SIG-M5 treated with dmso at 0.1 percent for 504 hours (cell line): ENCODE measurements around the gene C1orf167.

Experiments used
- DNase-seq: peaks from one replicate; lab custom pipeline; 2025; ENCODE audit not compliant: unreplicated experiment; lab: John Stamatoyannopoulos, UW

The C1orf167 gene

DNA sequence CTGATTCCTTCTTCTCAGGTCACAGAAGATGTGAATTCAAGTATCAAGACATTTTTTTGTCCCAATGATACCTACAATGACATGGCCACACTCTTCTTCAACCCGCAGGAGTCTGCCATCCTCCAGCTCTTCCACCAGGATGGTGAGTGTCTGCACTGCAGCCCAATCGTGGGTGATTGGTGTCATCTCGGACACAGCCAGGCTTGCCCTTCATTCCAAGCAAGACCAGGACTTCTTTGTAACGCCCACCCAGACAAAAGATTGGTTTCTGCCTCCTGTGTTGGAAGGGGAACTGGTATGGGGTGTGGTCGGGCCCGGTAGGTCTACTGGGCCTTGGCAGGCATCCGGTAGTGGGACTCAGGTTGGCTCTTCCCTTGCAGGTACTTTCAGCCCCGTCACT is 71.5 kb downstream of the C1orf167 start:
- no peak for DNase-seq

DNA sequence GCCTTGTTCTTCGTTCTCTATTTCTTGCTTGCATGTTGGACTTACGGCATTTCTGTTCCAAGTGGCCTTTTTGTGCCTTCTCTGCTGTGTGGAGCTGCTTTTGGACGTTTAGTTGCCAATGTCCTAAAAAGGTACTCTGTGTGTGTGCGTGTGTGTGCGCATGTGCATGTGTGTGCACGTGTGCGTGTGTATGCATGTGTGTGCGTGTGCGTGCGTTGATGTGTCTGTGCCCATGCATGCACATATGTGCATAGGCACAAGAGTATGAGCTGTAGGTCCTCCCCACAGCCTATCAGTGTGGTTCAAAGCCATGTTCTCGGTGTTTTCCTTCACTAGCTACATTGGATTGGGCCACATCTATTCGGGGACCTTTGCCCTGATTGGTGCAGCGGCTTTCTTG is 71.9 kb downstream of the C1orf167 start:
- DNase-seq = no peak

DNA sequence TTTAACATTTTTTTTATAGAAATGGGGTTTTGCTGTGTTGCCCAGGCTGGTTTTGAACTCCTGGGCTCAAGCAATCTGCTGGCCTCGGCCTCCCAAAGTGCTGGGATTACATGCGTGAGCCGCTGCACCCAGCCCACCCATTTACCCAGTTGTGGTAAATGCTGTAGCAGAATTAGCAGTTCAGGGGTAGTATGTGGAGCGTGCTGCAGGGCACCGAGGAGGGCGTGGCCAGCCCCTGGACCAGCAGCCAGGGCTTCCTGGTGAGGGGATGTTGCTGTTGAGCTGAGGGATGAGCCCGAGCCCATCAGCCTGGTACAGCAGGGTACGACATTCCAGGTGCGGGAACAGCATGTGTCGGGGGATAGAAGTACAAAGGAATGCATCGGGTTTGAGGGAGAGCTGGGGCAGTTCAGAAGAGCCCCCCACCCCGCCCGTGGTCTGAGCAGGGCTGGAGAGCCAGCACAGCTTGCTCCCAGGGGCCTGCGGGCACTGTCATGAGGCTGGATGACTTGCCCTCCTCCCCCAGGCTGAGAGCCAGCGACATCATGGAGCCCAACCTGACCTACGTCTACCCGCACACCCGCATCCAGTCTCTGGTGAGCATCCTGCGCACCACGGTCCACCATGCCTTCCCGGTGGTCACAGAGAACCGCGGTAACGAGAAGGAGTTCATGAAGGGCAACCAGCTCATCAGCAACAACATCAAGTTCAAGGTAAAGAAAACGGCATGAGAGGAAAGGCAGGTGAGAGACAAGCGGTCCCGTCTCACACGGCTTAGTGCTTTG is 73.6 kb downstream of the C1orf167 start:
- DNase-seq = no peak

DNA sequence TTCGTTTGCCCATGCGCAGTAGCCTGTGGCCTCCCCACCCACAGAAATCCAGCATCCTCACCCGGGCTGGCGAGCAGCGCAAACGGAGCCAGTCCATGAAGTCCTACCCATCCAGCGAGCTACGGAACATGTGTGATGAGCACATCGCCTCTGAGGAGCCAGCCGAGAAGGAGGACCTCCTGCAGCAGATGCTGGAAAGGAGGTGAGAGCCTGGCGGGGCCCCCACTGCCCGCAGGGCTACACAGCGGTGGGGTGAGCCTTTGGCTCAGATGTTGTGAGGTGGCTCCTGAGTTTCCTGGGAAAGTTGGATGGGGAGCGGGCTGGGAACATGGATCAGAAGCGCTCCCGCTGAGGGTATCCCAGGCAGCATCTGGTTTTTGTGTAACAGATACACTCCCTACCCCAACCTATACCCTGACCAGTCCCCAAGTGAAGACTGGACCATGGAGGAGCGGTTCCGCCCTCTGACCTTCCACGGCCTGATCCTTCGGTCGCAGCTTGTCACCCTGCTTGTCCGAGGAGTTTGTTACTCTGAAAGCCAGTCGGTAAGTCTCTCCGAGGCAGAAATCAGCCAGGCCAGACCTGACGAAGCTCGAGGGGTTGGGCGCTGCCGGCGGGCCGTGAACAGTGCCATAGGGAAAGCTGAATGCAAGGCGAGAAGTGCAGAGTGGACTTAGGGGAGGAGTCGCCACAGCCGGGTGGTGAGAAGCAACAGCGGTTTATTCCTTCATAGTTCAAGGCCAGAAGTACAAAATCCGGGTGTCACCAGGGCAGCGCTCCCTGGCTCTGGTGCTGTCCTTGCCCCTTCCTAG is 75.2 kb downstream of the C1orf167 start:
- DNase-seq = no peak

DNA sequence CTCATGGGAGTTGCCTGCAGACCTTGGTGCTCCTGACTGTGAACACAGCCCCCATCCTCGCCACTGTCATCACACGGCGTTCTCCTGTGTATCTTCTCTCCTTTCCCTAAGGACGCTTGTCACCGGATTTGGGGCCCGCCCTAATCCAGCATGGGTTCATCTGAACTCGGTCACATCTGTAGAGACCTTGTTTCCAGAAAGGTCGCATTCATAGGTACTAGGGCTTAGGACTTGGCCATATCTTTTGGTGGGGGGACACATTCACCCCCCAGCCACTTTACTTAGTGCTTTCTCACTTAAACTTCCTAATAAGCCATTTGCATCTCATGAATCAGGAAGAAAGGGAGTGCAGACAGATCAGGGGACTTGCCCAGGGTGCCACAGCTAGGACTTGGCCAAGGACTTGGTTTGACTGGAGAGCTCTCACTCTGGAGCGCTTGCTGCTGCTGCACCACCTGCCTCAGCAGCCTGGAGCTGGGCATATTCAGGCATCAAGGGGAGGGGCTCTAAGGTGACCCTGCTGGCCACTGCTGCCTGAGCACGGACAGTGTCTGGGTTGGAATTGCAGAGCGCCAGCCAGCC is 75.9 kb downstream of the C1orf167 start:
- DNase-seq = no peak

DNA sequence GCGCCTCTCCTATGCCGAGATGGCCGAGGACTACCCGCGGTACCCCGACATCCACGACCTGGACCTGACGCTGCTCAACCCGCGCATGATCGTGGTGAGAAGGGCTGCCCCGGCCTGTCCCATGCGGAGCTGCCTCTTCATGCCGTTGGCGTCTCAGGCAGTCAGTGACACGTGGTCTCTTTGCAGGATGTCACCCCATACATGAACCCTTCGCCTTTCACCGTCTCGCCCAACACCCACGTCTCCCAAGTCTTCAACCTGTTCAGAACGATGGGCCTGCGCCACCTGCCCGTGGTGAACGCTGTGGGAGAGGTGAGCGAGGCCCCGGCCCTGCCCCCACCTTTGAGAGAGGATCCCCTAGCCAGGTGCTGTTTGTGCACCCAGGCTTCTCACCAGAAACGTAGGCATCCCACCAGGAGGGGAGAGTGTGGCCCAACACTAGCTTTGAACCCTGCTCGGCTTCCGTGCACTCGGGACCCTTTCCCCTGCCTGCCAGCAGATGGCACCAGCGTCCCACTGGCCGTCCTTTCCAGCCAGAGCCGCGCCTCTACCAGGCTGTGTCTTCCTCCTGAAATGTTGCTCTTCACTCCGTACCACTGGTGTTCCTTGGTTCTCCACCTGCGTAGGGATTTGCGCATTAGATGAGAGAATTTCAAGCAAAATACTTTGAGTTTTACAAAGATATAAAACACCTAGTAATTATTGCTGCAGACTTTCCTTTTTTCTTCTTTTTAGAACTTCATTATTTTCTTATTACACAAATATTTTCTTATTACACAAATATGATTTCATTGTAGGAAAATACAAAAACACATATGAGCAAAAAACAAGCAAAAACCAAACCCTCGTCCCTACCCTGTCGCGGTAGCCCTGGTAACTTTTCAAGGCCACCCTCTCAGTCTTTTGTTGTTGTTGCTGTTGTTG is 76.6 kb downstream of the C1orf167 start:
- peak; percentile 42 for DNase-seq
